Astrocyte of the cerebellum (primary cell): Measurements from ENCODE around the gene YBX1.
"Not testable (repeated sequence)": the region's sequence is repeated elsewhere in the genome, so short reads cannot be mapped to it uniquely, and the experiment has no call there.

Experiments used
- DNase-seq: peaks from one replicate; pipeline ENCODE4 v3.0.0-alpha.2; 2011; ENCODE audit warnings: low read depth
- H3K4me3 ChIP-seq: 2 replicates; pipeline ENCODE4 v1.5.1; 2011; ENCODE audit warnings: mild to moderate bottlenecking, low read depth, low read length, moderate library complexity
- CTCF ChIP-seq: IDR thresholded peaks from 2 replicates; pipeline ENCODE4 v1.5.1; 2012; ENCODE audit warnings: low read length, low read depth, moderate library complexity, mild to moderate bottlenecking; ENCODE audit errors: missing control alignments
- in situ Hi-C: cut with HindIII; loops from 2 replicates; pipeline ENCODE4 v1.10.0; 2017; ENCODE audit warnings: low sequenced_read_pairs

The YBX1 gene

DNA sequence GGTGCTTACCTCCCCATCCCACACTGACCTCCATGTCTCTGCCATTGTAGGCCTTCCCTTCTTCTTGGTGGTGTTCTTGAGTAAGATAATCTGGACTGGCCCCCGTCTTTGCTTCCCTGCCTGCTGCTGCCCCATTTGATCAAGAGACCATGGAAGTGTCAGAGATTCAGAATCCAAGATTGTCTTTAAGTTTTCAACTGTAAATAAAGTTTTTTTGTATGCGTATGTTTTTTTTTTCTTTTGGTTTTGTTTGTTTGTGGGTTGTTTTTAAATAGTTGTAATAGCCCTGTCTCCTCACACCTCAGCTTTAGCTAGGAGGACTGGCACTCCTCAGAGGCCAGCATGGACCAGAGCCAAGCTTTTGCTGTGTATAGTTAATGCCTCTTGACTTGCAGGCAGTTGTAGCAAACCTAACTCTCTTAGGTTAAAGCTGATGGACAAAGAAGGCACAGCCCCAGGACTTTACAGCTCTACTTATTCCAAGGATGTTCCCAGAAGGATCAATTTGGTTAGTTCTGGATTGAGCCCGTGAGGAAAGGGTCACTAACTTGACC, 5.6 kb upstream of the YBX1 start:
- TF ChIP-seq CTCF = no peak
- no peak for DNase-seq
- no peak overlapping the region for H3K4me3 ChIP-seq
- in situ Hi-C loops = no loop called here

DNA sequence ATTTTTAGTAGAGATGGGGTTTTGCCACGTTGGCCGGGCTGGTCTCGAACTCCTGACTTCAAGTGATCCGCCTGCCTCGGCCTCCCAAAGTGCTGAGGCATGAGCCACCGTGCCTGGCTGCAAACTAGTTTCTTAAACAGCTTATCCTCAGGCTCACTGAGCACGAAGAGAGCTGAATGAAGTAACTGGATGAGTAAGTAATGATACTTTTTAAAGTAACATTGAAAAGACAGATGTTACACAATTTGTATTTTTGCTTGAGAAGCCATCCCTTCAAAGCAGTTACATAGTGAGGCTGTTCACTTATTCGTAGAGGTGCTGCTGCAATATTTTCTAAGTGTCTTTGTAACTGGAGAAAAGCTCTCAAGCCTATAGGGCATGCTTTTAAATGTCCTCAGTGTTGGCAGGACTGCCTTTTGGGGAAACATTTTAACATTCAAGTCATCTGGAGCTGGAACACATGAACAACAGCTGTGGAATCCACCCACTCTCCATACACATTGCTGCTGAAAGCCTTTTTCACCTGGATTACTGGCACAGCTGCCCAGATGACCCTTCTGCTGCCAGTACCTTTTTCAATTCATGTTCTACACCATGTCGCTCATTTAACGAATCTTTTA, 2.7 kb upstream of the YBX1 start:
- in situ Hi-C loops = no loop called here
- no peak overlapping the region for H3K4me3 ChIP-seq
- no peak for TF ChIP-seq CTCF
- DNase-seq = no peak

GRCh38 chr1:42680055-42680454, 2.2 kb upstream of the YBX1 start:
- no peak for DNase-seq
- in situ Hi-C loops = no loop called here
- no peak overlapping the region for H3K4me3 ChIP-seq
- TF ChIP-seq CTCF = no peak

- no peak for DNase-seq
- no peak for TF ChIP-seq CTCF
- peak overlapping the region; percentile 72 for H3K4me3 ChIP-seq
- in situ Hi-C loops = no loop called here
These were observed 1.1 kb upstream of the YBX1 start for GRCh38 chr1:42680921-42681683.

GRCh38 chr1:42682484-42682738, 193 bp downstream of the YBX1 start:
- not testable (repeated sequence) for DNase-seq

DNA sequence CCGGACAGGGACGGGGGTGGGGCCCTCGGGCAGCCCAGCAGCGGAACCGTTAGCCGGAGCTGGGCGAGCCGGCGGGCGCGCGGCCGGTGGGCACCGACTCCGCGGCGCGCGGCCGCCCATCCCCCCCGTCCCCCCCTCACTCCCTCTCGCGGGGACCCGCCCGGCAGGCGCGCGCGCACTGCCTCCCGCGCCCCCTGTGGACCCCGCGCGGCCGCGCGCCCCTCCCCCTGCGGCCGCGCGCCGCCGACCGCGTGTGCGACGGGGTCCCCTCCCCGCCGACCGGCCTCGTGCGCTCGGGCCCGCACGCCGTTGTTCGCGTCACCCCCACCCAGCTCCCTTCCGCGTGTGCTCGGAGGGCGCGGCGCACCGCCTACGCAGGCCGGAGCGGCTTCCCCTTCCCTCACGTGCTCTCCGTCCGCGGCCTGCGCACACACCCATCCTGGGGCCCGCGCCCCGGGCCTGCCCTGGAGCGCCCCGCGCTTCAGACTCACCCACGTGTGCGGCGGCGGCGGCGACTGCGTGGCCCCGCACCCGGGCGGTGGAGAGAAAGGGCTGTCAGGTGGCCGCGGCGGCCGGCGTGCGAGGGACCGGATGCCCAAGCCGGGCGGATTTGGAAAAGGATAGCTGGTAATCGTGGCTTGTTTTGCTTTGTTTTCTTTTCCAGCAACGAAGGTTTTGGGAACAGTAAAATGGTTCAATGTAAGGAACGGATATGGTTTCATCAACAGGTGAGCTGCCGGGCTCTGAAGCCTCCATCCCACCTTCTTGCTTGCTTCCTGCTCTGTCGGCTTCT, 717 bp downstream of the YBX1 start:
- DNase-seq = no peak
- TF ChIP-seq CTCF = no peak
- in situ Hi-C loops = no loop called here
- peak overlapping the region; percentile 72 for H3K4me3 ChIP-seq

More at GRCh38 chr1:42682484-42682738, 193 bp downstream of the YBX1 start:
- peak overlapping the region; percentile 72 for H3K4me3 ChIP-seq
- in situ Hi-C loops = not testable (repeated sequence)
